ENCODE data around the gene TMEM150C. TPM values are rescaled to one million over a fixed set of nuclear protein-coding genes. Genes with fewer than 3 reads are reported as not detected.
A peak's percentile ranks its signal among the peaks of the same experiment; 100 is the strongest.

Gene TMEM150C
- polyA plus RNA-seq, 4 donors = 0.45 to 6.2 (median 1.8) TPM

DNA sequence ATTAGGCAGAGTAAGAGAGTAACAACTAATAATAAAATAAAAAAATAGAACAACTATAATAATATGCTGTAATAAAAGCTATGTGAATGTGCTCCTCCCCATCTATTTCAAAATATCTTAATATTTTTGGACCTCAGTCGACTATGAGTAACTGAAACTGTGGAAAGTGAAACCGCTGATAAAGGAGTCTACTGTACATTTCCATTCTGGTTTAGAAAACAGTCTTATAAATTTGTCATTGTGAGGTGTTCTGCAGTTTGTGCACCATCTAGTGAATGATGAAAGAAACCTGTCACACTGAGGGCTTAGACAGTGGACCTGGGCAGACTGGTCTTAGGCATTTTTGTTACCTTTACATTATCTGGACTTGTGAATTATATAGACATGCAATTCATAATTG, 42.0 kb downstream of the TMEM150C start:
- Histone ChIP-seq H3K4me3 (ENCODE audit: low read depth in 1 of 3, low read length in 3 of 3) (no peak overlapping the region), H3K27ac (ENCODE audit: low read depth in 1 of 3, low read length in 2 of 3) (no peak overlapping the region), H3K27me3 (ENCODE audit: control insufficient read depth in 3 of 3, insufficient read depth in 3 of 3, low read length in 3 of 3) (no peaks in the 10 kb centered on the region), H3K36me3 (ENCODE audit: control insufficient read depth in 3 of 3, insufficient read depth in 2 of 3, low read depth in 1 of 3, low read length in 3 of 3) (no peaks in the 10 kb centered on the region), H3K4me1 (ENCODE audit: control insufficient read depth in 3 of 3, insufficient read depth in 2 of 3, low read depth in 1 of 3, low read length in 2 of 3) (peaks cover 0 to 2% (median 0%) of the 10 kb centered on the region in 3 donors), H3K9me3 (ENCODE audit: control insufficient read depth in 2 of 2, insufficient read depth in 1 of 2, low read depth in 1 of 2, low read length in 1 of 2) (no peaks in the 10 kb centered on the region)
- 15 to 34% (median 15%) methylated on average over 2 of the region's 2 CpGs for WGBS, 3 donors
- DNase-seq (peak; percentile 19 to 37), FAIRE-seq (no peak)

GRCh38 chr4:82519072-82519471, 42.7 kb downstream of the TMEM150C start:
- Histone ChIP-seq H3K4me3 (ENCODE audit: low read depth in 1 of 3, low read length in 3 of 3) (no peak overlapping the region), H3K9me3 (ENCODE audit: control insufficient read depth in 2 of 2, insufficient read depth in 1 of 2, low read depth in 1 of 2, low read length in 1 of 2) (no peaks in the 10 kb centered on the region), H3K27me3 (ENCODE audit: control insufficient read depth in 3 of 3, insufficient read depth in 3 of 3, low read length in 3 of 3) (no peaks in the 10 kb centered on the region), H3K4me1 (ENCODE audit: control insufficient read depth in 3 of 3, insufficient read depth in 2 of 3, low read depth in 1 of 3, low read length in 2 of 3) (peaks cover 0 to 2% (median 0%) of the 10 kb centered on the region in 3 donors), H3K36me3 (ENCODE audit: control insufficient read depth in 3 of 3, insufficient read depth in 2 of 3, low read depth in 1 of 3, low read length in 3 of 3) (no peaks in the 10 kb centered on the region), H3K27ac (ENCODE audit: low read depth in 1 of 3, low read length in 2 of 3) (no peak overlapping the region)
- WGBS, 3 donors = 40 to 67% (median 60%) methylated on average over 3 of the region's 3 CpGs
- DNase-seq = no peak
- no peak for FAIRE-seq

- H3K4me3 ChIP-seq (ENCODE audit: low read depth in 1 of 3, low read length in 3 of 3) = no peak overlapping the region
- no peaks in the 10 kb centered on the region for H3K36me3 ChIP-seq (ENCODE audit: control insufficient read depth in 3 of 3, insufficient read depth in 2 of 3, low read depth in 1 of 3, low read length in 3 of 3)
- H3K27me3 ChIP-seq (ENCODE audit: control insufficient read depth in 3 of 3, insufficient read depth in 3 of 3, low read length in 3 of 3) = no peaks in the 10 kb centered on the region
- no peak for FAIRE-seq
- H3K4me1 ChIP-seq (ENCODE audit: control insufficient read depth in 3 of 3, insufficient read depth in 2 of 3, low read depth in 1 of 3, low read length in 2 of 3) = peaks cover 0 to 2% (median 0%) of the 10 kb centered on the region in 3 donors
- no peaks in the 10 kb centered on the region for H3K9me3 ChIP-seq (ENCODE audit: control insufficient read depth in 2 of 2, insufficient read depth in 1 of 2, low read depth in 1 of 2, low read length in 1 of 2)
- H3K27ac ChIP-seq (ENCODE audit: low read depth in 1 of 3, low read length in 2 of 3) = no peak overlapping the region
- WGBS, 3 donors = 27 to 55% (median 45%) methylated on average over 2 of the region's 2 CpGs
- no peak for DNase-seq
Observed at GRCh38 chr4:82517043-82517442, 44.7 kb downstream of the TMEM150C start.

DNA sequence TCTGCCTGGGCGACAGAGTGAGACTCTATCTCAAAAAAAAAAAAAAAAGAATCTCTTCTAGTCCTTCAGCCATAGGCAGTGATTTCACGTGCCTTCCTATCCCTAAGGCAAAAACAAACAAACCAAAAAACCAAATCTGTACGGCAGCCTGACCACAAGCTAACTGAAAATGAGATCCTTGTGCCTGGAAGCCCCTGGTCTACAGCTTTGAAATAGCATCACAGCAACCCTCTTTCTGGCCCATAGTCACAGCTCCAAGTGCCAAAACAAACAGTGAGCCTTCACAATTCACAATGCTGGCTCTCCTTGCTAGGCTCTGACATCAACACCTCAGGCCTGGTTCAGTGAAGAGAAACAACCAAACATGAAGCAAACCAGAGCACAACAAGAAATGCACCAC, 46.1 kb downstream of the TMEM150C start:
- Histone ChIP-seq H3K4me3 (ENCODE audit: low read depth in 1 of 3, low read length in 3 of 3) (no peak overlapping the region), H3K27me3 (ENCODE audit: control insufficient read depth in 3 of 3, insufficient read depth in 3 of 3, low read length in 3 of 3) (no peaks in the 10 kb centered on the region), H3K4me1 (ENCODE audit: control insufficient read depth in 3 of 3, insufficient read depth in 2 of 3, low read depth in 1 of 3, low read length in 2 of 3) (peaks cover 0 to 2% (median 0%) of the 10 kb centered on the region in 3 donors), H3K27ac (ENCODE audit: low read depth in 1 of 3, low read length in 2 of 3) (no peak overlapping the region), H3K9me3 (ENCODE audit: control insufficient read depth in 2 of 2, insufficient read depth in 1 of 2, low read depth in 1 of 2, low read length in 1 of 2) (no peaks in the 10 kb centered on the region), H3K36me3 (ENCODE audit: control insufficient read depth in 3 of 3, insufficient read depth in 2 of 3, low read depth in 1 of 3, low read length in 3 of 3) (no peaks in the 10 kb centered on the region)
- WGBS, 3 donors = 38 to 58% (median 40%) methylated on average over 2 to 3 of the region's 3 CpGs
- FAIRE-seq (no peak), DNase-seq (no peak)

GRCh38 chr4:82513382-82513781, 48.4 kb downstream of the TMEM150C start:
- FAIRE-seq = no peak
- H3K36me3 ChIP-seq (ENCODE audit: control insufficient read depth in 3 of 3, insufficient read depth in 2 of 3, low read depth in 1 of 3, low read length in 3 of 3) = no peaks in the 10 kb centered on the region
- H3K4me3 ChIP-seq (ENCODE audit: low read depth in 1 of 3, low read length in 3 of 3) = no peak overlapping the region

GRCh38 chr4:82510216-82510615, 51.6 kb downstream of the TMEM150C start:
- H3K4me1 ChIP-seq (ENCODE audit: control insufficient read depth in 3 of 3, insufficient read depth in 2 of 3, low read depth in 1 of 3, low read length in 2 of 3) = peaks cover 0 to 5% (median 0%) of the 10 kb centered on the region in 3 donors
- H3K36me3 ChIP-seq (ENCODE audit: control insufficient read depth in 3 of 3, insufficient read depth in 2 of 3, low read depth in 1 of 3, low read length in 3 of 3) = no peaks in the 10 kb centered on the region
- no peaks in the 10 kb centered on the region for H3K9me3 ChIP-seq (ENCODE audit: control insufficient read depth in 2 of 2, insufficient read depth in 1 of 2, low read depth in 1 of 2, low read length in 1 of 2)

More at GRCh38 chr4:82513382-82513781, 48.4 kb downstream of the TMEM150C start:
- Histone ChIP-seq H3K27ac (ENCODE audit: low read depth in 1 of 3, low read length in 2 of 3) (no peak overlapping the region), H3K4me1 (ENCODE audit: control insufficient read depth in 3 of 3, insufficient read depth in 2 of 3, low read depth in 1 of 3, low read length in 2 of 3) (peaks cover 0 to 5% (median 0%) of the 10 kb centered on the region in 3 donors), H3K9me3 (ENCODE audit: control insufficient read depth in 2 of 2, insufficient read depth in 1 of 2, low read depth in 1 of 2, low read length in 1 of 2) (no peaks in the 10 kb centered on the region), H3K27me3 (ENCODE audit: control insufficient read depth in 3 of 3, insufficient read depth in 3 of 3, low read length in 3 of 3) (no peaks in the 10 kb centered on the region)
- DNase-seq = no peak
- WGBS, 3 donors = 49 to 70% (median 58%) methylated on average over 2 of the region's 2 CpGs

GRCh38 chr4:82508806-82509428, 52.9 kb downstream of the TMEM150C start:
- no peaks in the 10 kb centered on the region for H3K27me3 ChIP-seq (ENCODE audit: control insufficient read depth in 3 of 3, insufficient read depth in 3 of 3, low read length in 3 of 3)
- no peak overlapping the region for H3K4me3 ChIP-seq (ENCODE audit: low read depth in 1 of 3, low read length in 3 of 3)
- FAIRE-seq = no peak
- WGBS, 3 donors = 61 to 72% (median 62%) methylated on average over 5 of the region's 5 CpGs
- H3K4me1 ChIP-seq (ENCODE audit: control insufficient read depth in 3 of 3, insufficient read depth in 2 of 3, low read depth in 1 of 3, low read length in 2 of 3) = peaks cover 0 to 5% (median 0%) of the 10 kb centered on the region in 3 donors
- H3K9me3 ChIP-seq (ENCODE audit: control insufficient read depth in 2 of 2, insufficient read depth in 1 of 2, low read depth in 1 of 2, low read length in 1 of 2) = no peaks in the 10 kb centered on the region
- no peak for DNase-seq
- H3K36me3 ChIP-seq (ENCODE audit: control insufficient read depth in 3 of 3, insufficient read depth in 2 of 3, low read depth in 1 of 3, low read length in 3 of 3) = no peaks in the 10 kb centered on the region
- no peak overlapping the region for H3K27ac ChIP-seq (ENCODE audit: low read depth in 1 of 3, low read length in 2 of 3)

More at GRCh38 chr4:82510216-82510615, 51.6 kb downstream of the TMEM150C start:
- DNase-seq (peak; percentile 68 to 79), FAIRE-seq (peak; percentile 51)
- no peak overlapping the region for H3K27ac ChIP-seq (ENCODE audit: low read depth in 1 of 3, low read length in 2 of 3)
- 19 to 68% (median 47%) methylated on average over 3 of the region's 3 CpGs for WGBS, 3 donors
- H3K4me3 ChIP-seq (ENCODE audit: low read depth in 1 of 3, low read length in 3 of 3) = no peak overlapping the region
- H3K27me3 ChIP-seq (ENCODE audit: control insufficient read depth in 3 of 3, insufficient read depth in 3 of 3, low read length in 3 of 3) = no peaks in the 10 kb centered on the region

DNA sequence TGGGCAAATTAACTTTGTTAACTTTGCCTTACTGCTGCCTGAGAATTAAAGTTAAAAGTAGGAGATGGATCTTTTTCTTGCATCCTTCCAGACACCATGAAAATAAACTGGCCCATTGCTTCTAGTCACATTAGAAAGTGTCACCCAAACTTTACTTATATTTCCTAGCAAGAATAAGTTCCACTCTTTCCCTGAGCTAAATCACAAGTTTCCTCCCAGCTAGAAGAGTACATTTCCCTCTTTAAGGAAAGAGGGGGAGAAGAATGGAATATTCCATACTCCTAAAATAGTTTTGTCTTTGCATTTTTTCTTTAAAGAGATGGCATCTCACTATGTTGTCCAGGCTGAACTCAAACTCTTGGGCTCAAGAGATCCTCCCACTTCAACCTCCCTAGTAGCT, 53.8 kb downstream of the TMEM150C start:
- DNase-seq (no peak), FAIRE-seq (no peak)
- Histone ChIP-seq H3K27me3 (ENCODE audit: control insufficient read depth in 3 of 3, insufficient read depth in 3 of 3, low read length in 3 of 3) (no peaks in the 10 kb centered on the region), H3K4me3 (ENCODE audit: low read depth in 1 of 3, low read length in 3 of 3) (no peak overlapping the region), H3K9me3 (ENCODE audit: control insufficient read depth in 2 of 2, insufficient read depth in 1 of 2, low read depth in 1 of 2, low read length in 1 of 2) (no peaks in the 10 kb centered on the region), H3K27ac (ENCODE audit: low read depth in 1 of 3, low read length in 2 of 3) (no peak overlapping the region), H3K4me1 (ENCODE audit: control insufficient read depth in 3 of 3, insufficient read depth in 2 of 3, low read depth in 1 of 3, low read length in 2 of 3) (peaks cover 0 to 5% (median 0%) of the 10 kb centered on the region in 3 donors), H3K36me3 (ENCODE audit: control insufficient read depth in 3 of 3, insufficient read depth in 2 of 3, low read depth in 1 of 3, low read length in 3 of 3) (no peaks in the 10 kb centered on the region)

GRCh38 chr4:82501154-82501442, 60.7 kb downstream of the TMEM150C start:
- FAIRE-seq = no peak
- no peak for DNase-seq
- Histone ChIP-seq H3K4me1 (ENCODE audit: control insufficient read depth in 3 of 3, insufficient read depth in 2 of 3, low read depth in 1 of 3, low read length in 2 of 3) (no peaks in the 10 kb centered on the region), H3K9me3 (ENCODE audit: control insufficient read depth in 2 of 2, insufficient read depth in 1 of 2, low read depth in 1 of 2, low read length in 1 of 2) (no peaks in the 10 kb centered on the region), H3K4me3 (ENCODE audit: low read depth in 1 of 3, low read length in 3 of 3) (no peak overlapping the region), H3K27ac (ENCODE audit: low read depth in 1 of 3, low read length in 2 of 3) (no peak overlapping the region), H3K27me3 (ENCODE audit: control insufficient read depth in 3 of 3, insufficient read depth in 3 of 3, low read length in 3 of 3) (no peaks in the 10 kb centered on the region), H3K36me3 (ENCODE audit: control insufficient read depth in 3 of 3, insufficient read depth in 2 of 3, low read depth in 1 of 3, low read length in 3 of 3) (no peaks in the 10 kb centered on the region)
- WGBS, 3 donors = 85 to 98% (median 94%) methylated on average over 2 of the region's 2 CpGs

All from small intestine (tissue), 7 donors.